K562 (cell line): ENCODE results near the gene SUMF1. TPM values are rescaled to one million over a fixed set of nuclear protein-coding genes. Genes with fewer than 3 reads are reported as not detected.

Experiments
- ATAC-seq: fragments of 200-7000 bp; cut with Tn5 transposase; 3 replicates; pipeline ENCODE4 v1.9.1; 2020; ENCODE audit warnings: moderate library complexity
- BruUV-seq: library from RNA; stranded (reverse); fragments of 400-500 nt; replicated peaks from 2 replicates; lab custom pipeline; 2021; lab: Mats Ljungman, UMichigan
- CTCF ChIA-PET: fragments of 300-600 bp; formaldehyde crosslinking; extraction: SDS; loops from one replicate; lab custom pipeline; 2021; ENCODE audit warnings: low intra/inter-chr PET ratio; lab: Yijun Ruan, JAX
- POLR2A ChIA-PET: fragments of 300-600, 350-650 bp; sonication (Branson Sonifier 250); formaldehyde crosslinking; extraction: SDS; loops from one replicate; lab custom pipeline; 2021; ENCODE audit warnings: antibody characterized with exemption, inconsistent platforms; lab: Yijun Ruan, JAX
- DNase-seq, 4 experiments: peaks; one replicate each; pipeline versions ENCODE4 v3.0.0 to v3.0.0-alpha.2; 2011 to 2018; ENCODE audit warnings: low spot score in 3 of 4, mixed read lengths in 3 of 4; ENCODE audit errors: extremely low read depth in 1 of 4
- FAIRE-seq: peaks from 2 replicates; lab custom pipeline; 2011; peaks lifted over from hg19 to GRCh38; lab: Jason Lieb, UNC
- H2AFZ ChIP-seq: 2 replicates; pipeline ENCODE4 v1.6.0; 2011; ENCODE audit warnings: low read depth, low read length, control low read depth, inconsistent platforms
- H3K27ac ChIP-seq: fragments of 200-600 bp; 3 replicates; pipeline ENCODE4 v1.8.0; 2011; ENCODE audit warnings: low read depth, mild to moderate bottlenecking, control low read depth, inconsistent platforms, low read length, moderate library complexity, mixed read lengths; ENCODE audit errors: extremely low read depth
- H3K27me3 ChIP-seq, 2 experiments: fragments of 300-600 bp in 1 of 2; 2 replicates in 1 of 2; 3 replicates in 1 of 2; pipeline versions ENCODE4 v1.6.0 to v1.8.0; 2011; ENCODE audit warnings: inconsistent platforms in 2 of 2, low read length in 2 of 2, mild to moderate bottlenecking in 1 of 2, mixed read lengths in 1 of 2, moderate library complexity in 1 of 2; ENCODE audit not compliant: control insufficient read depth in 2 of 2, insufficient read depth in 2 of 2
- H3K36me3 ChIP-seq: fragments of 300-600 bp; 3 replicates; pipeline ENCODE4 v1.8.0; 2011; ENCODE audit warnings: mild to moderate bottlenecking, low read length, inconsistent platforms; ENCODE audit not compliant: control insufficient read depth, insufficient read depth
- H3K4me1 ChIP-seq, 2 experiments: fragments of 200-600 bp in 1 of 2; replicated peaks in 1 of 2; 2 replicates in 1 of 2; 3 replicates in 1 of 2; pipeline versions ENCODE4 v1.5.1 to v1.8.0; 2011; ENCODE audit warnings: inconsistent platforms in 2 of 2, low read length in 2 of 2, mild to moderate bottlenecking in 1 of 2, mixed read lengths in 1 of 2, moderate library complexity in 1 of 2; ENCODE audit not compliant: control insufficient read depth in 2 of 2, insufficient read depth in 2 of 2
- H3K4me2 ChIP-seq: 2 replicates; pipeline ENCODE4 v1.6.1; 2011; ENCODE audit warnings: low read length, control low read depth, inconsistent platforms, mixed read lengths; ENCODE audit not compliant: insufficient read depth
- H3K4me3 ChIP-seq: fragments of 200-600 bp; sonication (generic), shearing (Covaris generic); 2 replicates; pipeline ENCODE4 v1.5.1; 2016; ENCODE audit warnings: control low read depth, inconsistent platforms
- H3K79me2 ChIP-seq: fragments of 200-600 bp; 3 replicates; pipeline ENCODE4 v1.8.0; 2011; ENCODE audit warnings: low read length, inconsistent platforms; ENCODE audit not compliant: control insufficient read depth, insufficient read depth
- H3K9ac ChIP-seq, 2 experiments: 2 replicates each; pipeline versions ENCODE4 v1.6.0 to v1.6.1; 2011; ENCODE audit warnings: low read depth in 2 of 2, low read length in 2 of 2, control low read depth in 1 of 2, inconsistent platforms in 1 of 2, mild to moderate bottlenecking in 1 of 2, mixed read lengths in 1 of 2; ENCODE audit not compliant: insufficient read depth in 1 of 2
- H3K9me1 ChIP-seq: one replicate; pipeline ENCODE4 v1.6.0; 2011; ENCODE audit warnings: inconsistent platforms, mild to moderate bottlenecking, low read length, moderate library complexity; ENCODE audit not compliant: control insufficient read depth, insufficient read depth
- H3K9me3 ChIP-seq: replicated peaks from 2 replicates; pipeline ENCODE4 v1.5.1; 2011; ENCODE audit warnings: low read depth, low read length, inconsistent platforms; ENCODE audit not compliant: control insufficient read depth, insufficient read depth
- H4K20me1 ChIP-seq: replicated peaks from 2 replicates; pipeline ENCODE4 v1.6.1; 2011; ENCODE audit warnings: low read length, inconsistent platforms, mixed read lengths; ENCODE audit not compliant: control insufficient read depth, insufficient read depth
- BACH1 ChIP-seq: fragments of 200-800 bp; sonication (Bioruptor generic); IDR thresholded peaks from 2 replicates; pipeline ENCODE4 v1.6.1; 2016; ENCODE audit warnings: missing genetic modification characterization, missing compliant biosample characterization
- CREM ChIP-seq: IDR thresholded peaks from 2 replicates; pipeline ENCODE4 v1.6.1; 2014; ENCODE audit warnings: antibody characterized with exemption, low read depth
- CXXC5 ChIP-seq: fragments of 250-450 bp; sonication (Bioruptor Pico); IDR thresholded peaks from 2 replicates; pipeline ENCODE4 v1.8.0; 2022; ENCODE audit warnings: inconsistent platforms, mild to moderate bottlenecking, moderate library complexity
- ELF1 ChIP-seq: fragments of 200-800 bp; sonication (Bioruptor generic); IDR thresholded peaks from 2 replicates; pipeline ENCODE4 v1.6.1; 2016; ENCODE audit warnings: missing genetic modification characterization, missing compliant biosample characterization
- ESRRA ChIP-seq: fragments of 450-650 bp; IDR thresholded peaks from 2 replicates; pipeline ENCODE4 v1.6.1; 2014; ENCODE audit warnings: low read depth, mild to moderate bottlenecking, moderate library complexity, borderline replicate concordance
- FOXK2 ChIP-seq, 2 experiments: fragments of 450-650 bp; IDR thresholded peaks in 1 of 2; conservative IDR thresholded peaks in 1 of 2; 2 replicates each; pipeline ENCODE4 v1.6.1; 2016; ENCODE audit warnings: low read depth in 2 of 2, mild to moderate bottlenecking in 1 of 2
- FOXP1 ChIP-seq: sonication (generic); formaldehyde crosslinking; IDR thresholded peaks from 2 replicates; pipeline ENCODE4 v1.8.0; 2022; ENCODE audit warnings: mild to moderate bottlenecking, missing genetic modification reagents
- POU5F1 ChIP-seq: fragments of 150-350 bp; IDR thresholded peaks from 2 replicates; pipeline ENCODE4 v1.6.1; 2014; ENCODE audit warnings: borderline replicate concordance, low read length, low read depth, mild to moderate bottlenecking; ENCODE audit not compliant: partially characterized antibody
- PTRF ChIP-seq: fragments of 450-650 bp; IDR thresholded peaks from 2 replicates; pipeline ENCODE4 v1.6.1; 2016; ENCODE audit warnings: mild to moderate bottlenecking, missing genetic modification characterization, missing compliant biosample characterization
- TAF1 ChIP-seq: IDR thresholded peaks from 2 replicates; pipeline ENCODE4 v1.6.1; 2011; ENCODE audit warnings: mild to moderate bottlenecking, low read length, moderate library complexity; ENCODE audit not compliant: insufficient read depth, control insufficient read depth, severe bottlenecking; ENCODE audit errors: extremely low read depth
- ZNF175 ChIP-seq: fragments of 200-800 bp; sonication (Bioruptor generic); IDR thresholded peaks from 2 replicates; pipeline ENCODE4 v1.6.1; 2016; ENCODE audit warnings: low read depth, mild to moderate bottlenecking, missing genetic modification characterization, missing compliant biosample characterization
- ZNF384 ChIP-seq: IDR thresholded peaks from 2 replicates; pipeline ENCODE4 v1.6.1; 2012; ENCODE audit warnings: low read depth, low read length, improper control_type of control experiment
- ZSCAN29 ChIP-seq: fragments of 450-650 bp; IDR thresholded peaks from 2 replicates; pipeline ENCODE4 v1.6.1; 2017
- WGBS: fragments of 100-300 bp; shearing (Covaris generic); methylation state at CpG from one replicate; pipeline ENCODE4 v1.1.6; 2016; ENCODE audit warnings: low coverage, mixed read lengths; ENCODE audit not compliant: insufficient coverage; ENCODE audit errors: missing lambda C conversion rate; 5-methylcytosine and 5-hydroxymethylcytosine counted together
- in situ Hi-C: fragments of 300-500 bp; cut with MboI; formaldehyde crosslinking; loops from 4 replicates; pipeline ENCODE4 v1.15.0; 2018; ENCODE audit warnings: inconsistent platforms, mixed read lengths
- intact Hi-C: fragments of 100-400 bp; cut with micrococcal nuclease; formaldehyde crosslinking; loops from 2 replicates; pipeline ENCODE4 v1.14.2; 2022
- polyA plus RNA-seq, 8 experiments: library from polyadenylated mRNA; depleted of rRNA in 4 of 8; stranded (reverse) in 5 of 8; unstranded in 3 of 8; fragments of >200 nt; fragmentation: Nextera tagmentation in 2 of 8; fragmentation: Illumina TruSeq in 1 of 8; extraction: Ambion mirVana in 2 of 8; extraction: Trizol in 1 of 8; gene quantifications; 2 replicates each; pipeline versions ENCODE4 v1.2.1 to v1.2.3, GENCODE V29; 2011 to 2014; ENCODE audit warnings: inconsistent platforms in 1 of 8, missing spikeins in 1 of 8
- total RNA-seq, 7 experiments: library from RNA; depleted of rRNA in 6 of 7; stranded (reverse); fragments of >200 nt in 6 of 7; fragmentation: Illumina TruSeq in 2 of 7; extraction: Trizol in 2 of 7; gene quantifications; 2 replicates each; pipeline versions ENCODE4 v1.2.1 to v1.2.3, GENCODE V29; 2011 to 2021; ENCODE audit warnings: low replicate concordance in 1 of 7
- TF ChIP-seq, protein P1 (sequence below): sonication (generic); formaldehyde crosslinking; IDR thresholded peaks from 2 replicates; pipeline ENCODE4 v1.8.1; 2023; ENCODE audit warnings: mild to moderate bottlenecking, missing genetic modification reagents
- TF ChIP-seq, protein P2 (sequence below): sonication (generic); IDR thresholded peaks from 2 replicates; pipeline ENCODE4 v1.6.1; 2016
- TF ChIP-seq, protein P3 (sequence below): fragments of 450-650 bp; IDR thresholded peaks from 2 replicates; pipeline ENCODE4 v1.6.1; 2016; ENCODE audit warnings: low read depth, mild to moderate bottlenecking, moderate library complexity

Gene SUMF1
- total and polyA plus RNA-seq, 9 of the 15 experiments (the other 6 are each of a cell fraction or from before 2014, with no cell fraction given) = 1.3 to 7.4 (median 4.2) TPM

DNA sequence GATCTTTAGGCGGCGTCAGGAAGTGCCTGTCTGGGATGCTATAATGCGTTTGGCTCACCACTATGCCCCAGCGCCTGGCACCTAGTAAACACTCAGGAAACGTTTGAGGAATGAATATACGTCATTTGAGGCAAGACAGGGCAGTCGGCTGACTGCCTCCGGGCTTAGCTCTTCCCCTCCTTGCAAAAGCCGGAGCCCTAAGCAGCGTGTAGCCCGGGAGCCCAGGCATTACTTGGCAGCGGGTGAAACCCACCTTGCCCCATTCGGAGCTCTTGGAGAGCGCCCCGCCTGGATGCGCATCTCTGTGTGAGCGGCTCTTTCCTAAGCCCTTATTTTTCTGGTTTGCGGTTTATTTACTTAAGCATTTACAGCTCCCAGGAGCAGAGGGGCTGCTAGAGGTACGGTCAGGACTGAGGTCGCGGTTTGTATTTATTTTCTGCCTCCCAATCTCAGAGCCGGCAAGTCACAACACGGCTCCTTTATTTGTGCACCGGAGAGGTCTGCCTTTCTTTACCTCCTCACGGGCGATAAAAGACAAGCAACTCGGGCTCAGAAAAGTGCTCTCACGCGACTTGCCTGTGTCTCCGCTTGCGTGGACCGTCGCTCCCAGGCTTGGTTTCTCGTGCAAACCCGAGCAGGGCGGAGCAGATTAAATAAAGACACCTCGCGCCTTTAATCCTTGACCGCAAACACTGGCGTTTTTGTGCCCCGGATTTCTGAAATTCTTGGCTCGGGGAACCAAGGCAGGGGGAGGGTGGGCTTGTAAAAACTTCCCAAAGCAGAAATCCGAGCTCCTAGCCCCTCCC lies 25.3 kb upstream of the SUMF1 start:
- Histone ChIP-seq H3K36me3 (peaks cover 2% of the 10 kb centered on the region; the same call in 1 of the 3 replicates), H4K20me1 (no peaks in the 10 kb centered on the region), H3K27ac (peak overlapping the region; percentile 52), H3K9me1 (peaks cover 4% of the 10 kb centered on the region), H3K27me3 (no peaks in the 10 kb centered on the region), H3K9me3 (no peaks in the 10 kb centered on the region), H3K9ac (peak overlapping the region; percentile 71 to 92), H3K4me1 (peaks cover 17 to 25% of the 10 kb centered on the region in 2 experiments), H3K79me2 (peaks cover 17% of the 10 kb centered on the region; the same call in 2 of the 3 replicates), H3K4me2 (peak overlapping the region; percentile 91), H2AFZ (peak overlapping the region; percentile 94), H3K4me3 (peak overlapping the region; percentile 61)
- ATAC-seq = peak; percentile 45
- 2% methylated on average over 43 of the region's 43 CpGs for WGBS
- POLR2A ChIA-PET = interaction anchor here (0.5 to 5.3 kb wide), 37 partner anchors 7 to 484 kb away, joined by 3 to 220 read pairs (median 5); partner anchors contain the start of gene SUMF1
- in situ Hi-C loops = no loop called here
- CTCF ChIA-PET = no interaction called here
- DNase-seq = peak; percentile 47 to 70 (median 54)
- intact Hi-C loops = loop anchor here (1.0 to 2.0 kb wide), 3 partner anchors 25 to 142 kb away; partner anchors contain the start of gene SUMF1
- FAIRE-seq = peak; percentile 42
- TSS peak; percentile 71 for BruUV-seq
- TF ChIP-seq POU5F1 (no peak), ZSCAN29 (peak; percentile 73; the same call in 1 of the 2 replicates), TAF1 (peak; percentile 31), ESRRA (peak; percentile 53; the same call in 1 of the 2 replicates), CXXC5 (CRISPR knock-in tag) (no peak), BACH1 (tag) (no peak), CREM (peak; percentile 56), ZNF384 (no peak), PTRF (tag) (no peak), FOXP1 (CRISPR knock-in tag) (no peak), ELF1 (tag) (no peak), ZNF175 (CRISPR knock-in tag) (0 out of 2 replicates have a peak, but pooled peaks have one; percentile 29), FOXK2 (conservative IDR thresholded peaks at IDR 0.05 in 1 of 2, IDR thresholded peaks at IDR 0.05 in 1 of 2; ENCODE audit: low read depth in 2 of 2) (0 out of 4 replicates have a peak, but pooled peaks of 1 of the 2 experiments have one; percentile 17)
- TF ChIP-seq, protein P1, sequence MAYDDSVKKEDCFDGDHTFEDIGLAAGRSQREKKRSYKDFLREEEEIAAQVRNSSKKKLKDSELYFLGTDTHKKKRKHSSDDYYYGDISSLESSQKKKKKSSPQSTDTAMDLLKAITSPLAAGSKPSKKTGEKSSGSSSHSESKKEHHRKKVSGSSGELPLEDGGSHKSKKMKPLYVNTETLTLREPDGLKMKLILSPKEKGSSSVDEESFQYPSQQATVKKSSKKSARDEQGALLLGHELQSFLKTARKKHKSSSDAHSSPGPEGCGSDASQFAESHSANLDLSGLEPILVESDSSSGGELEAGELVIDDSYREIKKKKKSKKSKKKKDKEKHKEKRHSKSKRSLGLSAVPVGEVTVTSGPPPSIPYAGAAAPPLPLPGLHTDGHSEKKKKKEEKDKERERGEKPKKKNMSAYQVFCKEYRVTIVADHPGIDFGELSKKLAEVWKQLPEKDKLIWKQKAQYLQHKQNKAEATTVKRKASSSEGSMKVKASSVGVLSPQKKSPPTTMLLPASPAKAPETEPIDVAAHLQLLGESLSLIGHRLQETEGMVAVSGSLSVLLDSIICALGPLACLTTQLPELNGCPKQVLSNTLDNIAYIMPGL = no peak
- TF ChIP-seq, protein P2, sequence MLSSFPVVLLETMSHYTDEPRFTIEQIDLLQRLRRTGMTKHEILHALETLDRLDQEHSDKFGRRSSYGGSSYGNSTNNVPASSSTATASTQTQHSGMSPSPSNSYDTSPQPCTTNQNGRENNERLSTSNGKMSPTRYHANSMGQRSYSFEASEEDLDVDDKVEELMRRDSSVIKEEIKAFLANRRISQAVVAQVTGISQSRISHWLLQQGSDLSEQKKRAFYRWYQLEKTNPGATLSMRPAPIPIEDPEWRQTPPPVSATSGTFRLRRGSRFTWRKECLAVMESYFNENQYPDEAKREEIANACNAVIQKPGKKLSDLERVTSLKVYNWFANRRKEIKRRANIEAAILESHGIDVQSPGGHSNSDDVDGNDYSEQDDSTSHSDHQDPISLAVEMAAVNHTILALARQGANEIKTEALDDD = no peak
- TF ChIP-seq, protein P3, sequence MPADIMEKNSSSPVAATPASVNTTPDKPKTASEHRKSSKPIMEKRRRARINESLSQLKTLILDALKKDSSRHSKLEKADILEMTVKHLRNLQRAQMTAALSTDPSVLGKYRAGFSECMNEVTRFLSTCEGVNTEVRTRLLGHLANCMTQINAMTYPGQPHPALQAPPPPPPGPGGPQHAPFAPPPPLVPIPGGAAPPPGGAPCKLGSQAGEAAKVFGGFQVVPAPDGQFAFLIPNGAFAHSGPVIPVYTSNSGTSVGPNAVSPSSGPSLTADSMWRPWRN = peak; percentile 65; the same call in 1 of the 2 replicates
